HG03103 (cell line): ENCODE measurements around the gene GIMAP1.

Experiments
- ATAC-seq: cut with Tn5 transposase; IDR thresholded peaks from one replicate; pipeline ENCODE4 v1.9.1; 2021; ENCODE audit warnings: low read depth; ENCODE audit not compliant: unreplicated experiment

The GIMAP1 gene

GRCh38 chr7:150744041-150744656 is 27.7 kb downstream of the GIMAP1 start:
- ATAC-seq, result no peak

- ATAC-seq, result no peak
Observed at GRCh38 chr7:150745086-150745485, 28.7 kb downstream of the GIMAP1 start.

GRCh38 chr7:150745876-150746275 is 29.5 kb downstream of the GIMAP1 start:
- no peak for ATAC-seq

GRCh38 chr7:150746921-150747320 is 30.5 kb downstream of the GIMAP1 start:
- no peak for ATAC-seq

- no peak for ATAC-seq
Observed at GRCh38 chr7:150748376-150748775, 32.0 kb downstream of the GIMAP1 start.

GRCh38 chr7:150751702-150752101 is 35.3 kb downstream of the GIMAP1 start:
- no peak for ATAC-seq

GRCh38 chr7:150753239-150753638 is 36.8 kb downstream of the GIMAP1 start:
- no peak for ATAC-seq

GRCh38 chr7:150753826-150754603 is 37.6 kb downstream of the GIMAP1 start:
- no peak for ATAC-seq

- no peak for ATAC-seq
Observed at GRCh38 chr7:150754951-150755350, 38.5 kb downstream of the GIMAP1 start.

GRCh38 chr7:150755473-150756099 is 39.2 kb downstream of the GIMAP1 start:
- ATAC-seq, result peak; percentile 50

- no peak for ATAC-seq
Observed at GRCh38 chr7:150756166-150756565, 39.8 kb downstream of the GIMAP1 start.

GRCh38 chr7:150756858-150757257 is 40.4 kb downstream of the GIMAP1 start:
- no peak for ATAC-seq

- no peak for ATAC-seq
Observed at GRCh38 chr7:150759479-150759878, 43.1 kb downstream of the GIMAP1 start.

- no peak for ATAC-seq
Observed at GRCh38 chr7:150766334-150766709, 49.9 kb downstream of the GIMAP1 start.

- ATAC-seq, result no peak
Observed at GRCh38 chr7:150769768-150770167, 53.4 kb downstream of the GIMAP1 start.
